ENCODE results near the gene CLASP2. TPM values are rescaled to one million over a fixed set of nuclear protein-coding genes. Genes with fewer than 3 reads are reported as not detected.

Gene CLASP2
- total and polyA plus RNA-seq, 2 experiments from 2014 or later: 12.3 to 30.4 TPM

DNA sequence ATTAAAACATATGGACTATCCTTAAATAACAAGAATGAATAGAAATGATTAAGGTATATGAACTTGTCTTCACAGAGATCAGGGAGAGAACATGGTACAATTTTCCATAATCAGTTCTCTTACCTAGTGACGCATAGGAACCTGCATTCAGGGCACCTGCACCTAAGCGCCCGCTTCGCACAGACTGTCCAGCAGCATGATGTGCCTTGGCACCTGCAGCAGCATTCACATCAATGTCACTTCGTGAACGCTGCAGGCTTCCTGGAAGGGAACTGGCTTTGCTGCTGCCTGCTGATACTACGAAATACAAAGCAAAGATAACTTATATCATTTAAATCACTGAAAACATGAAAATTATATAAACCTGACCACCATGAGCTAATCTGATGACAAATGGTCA is 115.2 kb downstream of the CLASP2 start:
- Histone ChIP-seq H3K4me2 (ENCODE audit: unreplicated experiment) (no peak overlapping the region), H3K36me3 (ENCODE audit: low read depth) (peaks cover 38% of the 10 kb centered on the region; the same call in 1 of the 2 replicates), H4K20me1 (ENCODE audit: insufficient read depth) (no peaks in the 10 kb centered on the region), H3K79me2 (ENCODE audit: insufficient read depth) (no peaks in the 10 kb centered on the region), H3K9me2 (ENCODE audit: insufficient read depth) (no peaks in the 10 kb centered on the region), H3K4me3 (no peak overlapping the region), H3K9me3 (ENCODE audit: low read depth) (no peaks in the 10 kb centered on the region), H3K4me1 (ENCODE audit: insufficient read depth) (no peaks in the 10 kb centered on the region), H3K27ac (no peak overlapping the region), H3K9ac (no peak overlapping the region), H3K27me3 (replicated peaks; ENCODE audit: insufficient read depth) (no peaks in the 10 kb centered on the region), H2AFZ (no peak overlapping the region), H3F3A (ENCODE audit: insufficient read depth) (no peaks in the 10 kb centered on the region)
- TF ChIP-seq EZH2 (IDR thresholded peaks at IDR 0.05; ENCODE audit: insufficient read depth, poor library complexity, severe bottlenecking) (no peak), EZH2phosphoT487 (IDR thresholded peaks at IDR 0.05; ENCODE audit: insufficient read depth, low read depth) (no peak)
- in situ Hi-C loops (cut with MboI): no loop called here
- 96% methylated on average over 7 of the region's 7 CpGs for WGBS, 2 experiments (ENCODE audit: low coverage in 1 of 2, low lambda C conversion rate in 2 of 2, missing lambda C conversion rate in 2 of 2)
- no peak for DNase-seq

DNA sequence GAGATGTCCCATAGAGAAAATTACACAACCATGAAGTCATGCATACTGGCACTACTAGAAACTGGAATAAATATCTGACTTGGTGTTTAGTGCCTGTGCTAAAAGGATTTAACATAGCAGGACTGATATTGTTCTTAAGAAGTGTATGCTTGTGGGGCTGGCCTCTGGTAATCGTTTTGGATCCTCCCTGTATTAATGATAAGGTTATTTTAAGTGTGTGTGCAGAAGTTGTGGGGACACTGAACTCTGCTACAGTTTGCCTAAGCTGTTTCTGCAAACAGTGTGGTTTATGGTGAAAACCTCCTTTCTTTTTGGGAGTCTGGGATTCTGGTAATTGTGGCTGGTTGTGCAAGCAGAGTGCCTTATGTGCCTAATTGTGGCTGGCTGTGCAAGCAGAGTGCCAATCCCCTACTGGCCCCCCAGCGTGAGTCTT is 120.8 kb downstream of the CLASP2 start:
- H3K9me2 ChIP-seq (ENCODE audit: insufficient read depth): no peaks in the 10 kb centered on the region
- TF ChIP-seq EZH2phosphoT487 (IDR thresholded peaks at IDR 0.05; ENCODE audit: insufficient read depth, low read depth) (no peak), EZH2 (IDR thresholded peaks at IDR 0.05; ENCODE audit: insufficient read depth, poor library complexity, severe bottlenecking) (no peak)
- H3K79me2 ChIP-seq (ENCODE audit: insufficient read depth): no peaks in the 10 kb centered on the region
- no peaks in the 10 kb centered on the region for H3F3A ChIP-seq (ENCODE audit: insufficient read depth)
- H2AFZ ChIP-seq: no peak overlapping the region
- no peak for DNase-seq
- no peaks in the 10 kb centered on the region for H3K4me1 ChIP-seq (ENCODE audit: insufficient read depth)
- H3K4me3 ChIP-seq: no peak overlapping the region
- WGBS, 2 experiments (ENCODE audit: low coverage in 1 of 2, low lambda C conversion rate in 2 of 2, missing lambda C conversion rate in 2 of 2): 75 to 76% methylated on average over 2 of the region's 2 CpGs
- H3K9me3 ChIP-seq (ENCODE audit: low read depth): no peaks in the 10 kb centered on the region
- no peak overlapping the region for H3K27ac ChIP-seq
- H3K9ac ChIP-seq: no peak overlapping the region
- no peaks in the 10 kb centered on the region for H3K27me3 ChIP-seq (replicated peaks; ENCODE audit: insufficient read depth)
- in situ Hi-C loops (cut with MboI): no loop called here
- no peak overlapping the region for H3K4me2 ChIP-seq (ENCODE audit: unreplicated experiment)
- H4K20me1 ChIP-seq (ENCODE audit: insufficient read depth): no peaks in the 10 kb centered on the region
- H3K36me3 ChIP-seq (ENCODE audit: low read depth): peaks cover 18% of the 10 kb centered on the region; the same call in 1 of the 2 replicates

DNA sequence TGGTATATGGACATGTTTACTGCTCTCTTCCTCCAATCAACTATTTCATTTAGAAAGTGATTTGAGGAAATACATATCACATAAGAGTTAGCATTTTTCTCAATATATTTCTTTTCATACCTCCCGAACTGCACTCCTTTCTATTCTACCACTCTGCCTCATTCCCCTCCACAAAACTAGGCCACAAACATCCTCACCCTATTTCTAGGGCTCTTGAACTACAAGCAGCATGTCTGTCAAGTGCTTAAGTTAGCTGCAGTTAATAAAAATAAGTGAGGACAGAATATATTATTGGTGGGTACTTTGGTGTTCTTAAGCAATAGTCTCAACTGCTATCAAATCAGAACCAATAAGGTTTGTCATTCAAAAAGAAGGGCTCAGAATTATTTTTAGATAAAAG is 125.1 kb downstream of the CLASP2 start:
- Histone ChIP-seq H3K9me2 (ENCODE audit: insufficient read depth) (no peaks in the 10 kb centered on the region), H3K79me2 (ENCODE audit: insufficient read depth) (no peaks in the 10 kb centered on the region), H3K9me3 (ENCODE audit: low read depth) (no peaks in the 10 kb centered on the region), H3K27ac (no peak overlapping the region), H3K4me2 (ENCODE audit: unreplicated experiment) (no peak overlapping the region), H3K9ac (no peak overlapping the region), H3K4me1 (ENCODE audit: insufficient read depth) (no peaks in the 10 kb centered on the region), H3K27me3 (replicated peaks; ENCODE audit: insufficient read depth) (no peaks in the 10 kb centered on the region), H4K20me1 (ENCODE audit: insufficient read depth) (no peaks in the 10 kb centered on the region), H3K4me3 (no peak overlapping the region), H3K36me3 (ENCODE audit: low read depth) (peaks cover 9% of the 10 kb centered on the region), H3F3A (ENCODE audit: insufficient read depth) (no peaks in the 10 kb centered on the region), H2AFZ (no peak overlapping the region)
- TF ChIP-seq EZH2 (IDR thresholded peaks at IDR 0.05; ENCODE audit: insufficient read depth, poor library complexity, severe bottlenecking): no peak
- TF ChIP-seq EZH2phosphoT487 (IDR thresholded peaks at IDR 0.05; ENCODE audit: insufficient read depth, low read depth): no peak
- 98 to 100% methylated on average over 1 of the region's 1 CpG for WGBS, 2 experiments (ENCODE audit: low coverage in 1 of 2, low lambda C conversion rate in 2 of 2, missing lambda C conversion rate in 2 of 2)
- in situ Hi-C loops (cut with MboI): no loop called here
- no peak for DNase-seq

DNA sequence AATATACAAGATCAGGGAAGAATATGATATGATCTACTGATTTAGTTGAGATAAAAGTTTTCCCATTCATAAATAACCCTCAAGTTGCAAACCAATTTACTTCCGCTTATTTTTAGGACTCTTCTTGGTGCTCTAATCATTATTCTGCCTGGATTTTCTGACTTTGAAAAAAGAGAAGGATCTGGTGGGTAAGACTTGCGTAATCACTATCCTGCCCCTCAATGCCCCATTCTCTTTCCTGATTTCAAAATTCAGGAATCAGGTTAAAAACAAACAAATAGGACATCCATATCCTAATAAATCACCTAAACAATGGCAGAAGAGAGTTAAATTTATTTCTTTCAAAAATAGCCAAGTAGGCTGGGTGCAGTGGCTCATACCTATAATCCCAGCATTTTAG is 127.5 kb downstream of the CLASP2 start:
- Histone ChIP-seq H3F3A (ENCODE audit: insufficient read depth) (no peaks in the 10 kb centered on the region), H3K27ac (no peak overlapping the region), H4K20me1 (ENCODE audit: insufficient read depth) (no peaks in the 10 kb centered on the region), H3K4me2 (ENCODE audit: unreplicated experiment) (no peak overlapping the region), H3K4me1 (ENCODE audit: insufficient read depth) (no peaks in the 10 kb centered on the region), H3K27me3 (replicated peaks; ENCODE audit: insufficient read depth) (no peaks in the 10 kb centered on the region), H3K4me3 (no peak overlapping the region), H3K36me3 (ENCODE audit: low read depth) (peaks cover 13% of the 10 kb centered on the region), H3K9me2 (ENCODE audit: insufficient read depth) (no peaks in the 10 kb centered on the region), H2AFZ (no peak overlapping the region), H3K9me3 (ENCODE audit: low read depth) (no peaks in the 10 kb centered on the region), H3K9ac (no peak overlapping the region), H3K79me2 (ENCODE audit: insufficient read depth) (no peaks in the 10 kb centered on the region)
- no peak for TF ChIP-seq EZH2phosphoT487 (IDR thresholded peaks at IDR 0.05; ENCODE audit: insufficient read depth, low read depth)
- no peak for TF ChIP-seq EZH2 (IDR thresholded peaks at IDR 0.05; ENCODE audit: insufficient read depth, poor library complexity, severe bottlenecking)
- DNase-seq: no peak
- in situ Hi-C loops (cut with MboI): no loop called here
- 97 to 100% methylated on average over 2 of the region's 2 CpGs for WGBS, 2 experiments (ENCODE audit: low coverage in 1 of 2, low lambda C conversion rate in 2 of 2, missing lambda C conversion rate in 2 of 2)

DNA sequence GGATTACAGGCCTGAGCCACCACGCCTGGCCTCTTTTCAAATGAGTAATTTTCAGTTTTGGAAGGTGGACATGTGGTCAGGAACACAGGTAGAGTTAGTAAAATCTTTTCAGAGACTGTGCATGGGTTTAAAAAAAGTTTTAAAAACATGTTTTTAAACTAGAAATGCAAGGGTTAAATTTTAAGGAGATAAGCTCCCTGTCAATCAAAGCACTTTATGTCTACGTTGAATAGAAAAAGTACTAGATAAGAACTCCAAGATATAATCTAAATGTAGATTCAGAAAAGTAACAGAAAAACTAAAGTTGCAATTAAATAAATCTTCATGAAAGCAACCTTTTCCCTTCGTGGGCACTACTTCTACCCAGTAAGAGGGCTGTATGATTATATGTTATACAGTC is 131.7 kb downstream of the CLASP2 start:
- no peak for DNase-seq
- Histone ChIP-seq H3K4me1 (ENCODE audit: insufficient read depth) (no peaks in the 10 kb centered on the region), H3K9ac (no peak overlapping the region), H3K9me2 (ENCODE audit: insufficient read depth) (no peaks in the 10 kb centered on the region), H4K20me1 (ENCODE audit: insufficient read depth) (no peaks in the 10 kb centered on the region), H3K27me3 (replicated peaks; ENCODE audit: insufficient read depth) (no peaks in the 10 kb centered on the region), H3K4me2 (ENCODE audit: unreplicated experiment) (no peak overlapping the region), H3K27ac (no peak overlapping the region), H3K79me2 (ENCODE audit: insufficient read depth) (no peaks in the 10 kb centered on the region), H3K9me3 (ENCODE audit: low read depth) (no peaks in the 10 kb centered on the region), H3K4me3 (no peak overlapping the region), H3K36me3 (ENCODE audit: low read depth) (peaks cover 10% of the 10 kb centered on the region), H2AFZ (no peak overlapping the region), H3F3A (ENCODE audit: insufficient read depth) (0 out of 2 replicates have a peak, but pooled peaks cover 3% of the 10 kb centered on the region)
- no peak for TF ChIP-seq EZH2phosphoT487 (IDR thresholded peaks at IDR 0.05; ENCODE audit: insufficient read depth, low read depth)
- TF ChIP-seq EZH2 (IDR thresholded peaks at IDR 0.05; ENCODE audit: insufficient read depth, poor library complexity, severe bottlenecking): no peak
- 69 to 70% methylated on average over 3 of the region's 3 CpGs for WGBS, 2 experiments (ENCODE audit: low coverage in 1 of 2, low lambda C conversion rate in 2 of 2, missing lambda C conversion rate in 2 of 2)
- in situ Hi-C loops (cut with MboI): no loop called here

All from GM23248 (cell line).